HepG2 (cell line): Measurements from ENCODE around the gene DNAI2. TPM values are rescaled to one million over a fixed set of nuclear protein-coding genes. Genes with fewer than 3 reads are reported as not detected.

Experiments used
- ARID5B ChIP-seq: IDR thresholded peaks from 2 replicates; pipeline ENCODE4 v1.4.0; 2020; ENCODE audit warnings: mild to moderate bottlenecking, missing genetic modification reagents
- ELK4 ChIP-seq: sonication (generic); formaldehyde crosslinking; IDR thresholded peaks from 2 replicates; pipeline ENCODE4 v1.9.0; 2021; ENCODE audit warnings: missing genetic modification reagents, borderline replicate concordance
- FOXK1 ChIP-seq: sonication (generic); formaldehyde crosslinking; IDR thresholded peaks from 2 replicates; pipeline ENCODE4 v1.4.0; 2020; ENCODE audit warnings: low read depth, missing genetic modification reagents, borderline replicate concordance
- KDM5B ChIP-seq: sonication (generic); formaldehyde crosslinking; IDR thresholded peaks from 2 replicates; pipeline ENCODE4 v1.4.0; 2020; ENCODE audit warnings: missing genetic modification reagents, mild to moderate bottlenecking, borderline replicate concordance
- PRDM4 ChIP-seq: sonication (generic); formaldehyde crosslinking; IDR thresholded peaks from 2 replicates; pipeline ENCODE4 v1.9.0; 2021; ENCODE audit warnings: missing genetic modification reagents, borderline replicate concordance
- RARA ChIP-seq: IDR thresholded peaks from 2 replicates; pipeline ENCODE4 v1.6.1; 2016; ENCODE audit warnings: missing genetic modification reagents, missing compliant biosample characterization
- polyA plus RNA-seq, 8 experiments: library from polyadenylated mRNA; depleted of rRNA in 3 of 8; stranded (reverse) in 7 of 8; unstranded in 1 of 8; fragments of >200 nt; fragmentation: Illumina TruSeq in 4 of 8; extraction: Trizol in 4 of 8; gene quantifications; 2 replicates each; pipeline versions ENCODE4 v1.2.1 to v1.2.3, GENCODE V29; 2011 to 2016; ENCODE audit warnings: low read depth in 4 of 8, missing spikeins in 1 of 8, mixed read lengths in 1 of 8; ENCODE audit not compliant: insufficient read depth in 1 of 8
- total RNA-seq, 5 experiments: library from RNA; depleted of rRNA; stranded (reverse); fragments of >200 nt; fragmentation: Illumina TruSeq; extraction: Trizol; gene quantifications; 2 replicates each; pipeline ENCODE4 v1.2.3, GENCODE V29; 2016; ENCODE audit warnings: low read depth in 1 of 5

DNAI2 gene
- total and polyA plus RNA-seq, 2 of the 13 experiments (the other 11 are each of a cell fraction or from before 2014, with no cell fraction given), result not detected

GRCh38 chr17:74283371-74283673, 9.3 kb downstream of the DNAI2 start (continued):
- TF ChIP-seq ELK4 (CRISPR knock-in tag) (no peak), KDM5B (CRISPR knock-in tag) (no peak), ARID5B (CRISPR knock-in tag) (no peak), FOXK1 (CRISPR knock-in tag) (no peak), PRDM4 (no peak), RARA (CRISPR knock-in tag) (no peak)
